Stimulated activated CD4-positive, alpha-beta T cell treated with anti-CD3 and anti-CD28 coated beads, Interleukin-1b, Interleukin-23, amount 100 ng/mL, for 4 hours (primary cell): ENCODE measurements around the gene PRUNE1.

Source experiments
- DNase-seq, 2 donors: peaks; one replicate each; pipeline ENCODE4 v3.0.0-alpha.2; 2020; ENCODE audit warnings: low read depth in 2 of 2

PRUNE1 gene

GRCh38 chr1:151050051-151050688 lies 41.9 kb downstream of the PRUNE1 start:
- DNase-seq = no peak

- DNase-seq = no peak
These were observed 43.2 kb downstream of the PRUNE1 start for GRCh38 chr1:151051356-151052009.

GRCh38 chr1:151054971-151055547 lies 46.8 kb downstream of the PRUNE1 start:
- DNase-seq = no peak

GRCh38 chr1:151055581-151055980 lies 47.3 kb downstream of the PRUNE1 start:
- no peak for DNase-seq

GRCh38 chr1:151056149-151056548 lies 47.9 kb downstream of the PRUNE1 start:
- DNase-seq = no peak

GRCh38 chr1:151058692-151059091 lies 50.4 kb downstream of the PRUNE1 start:
- no peak for DNase-seq

GRCh38 chr1:151059109-151060006 lies 51.1 kb downstream of the PRUNE1 start, which contains the start of gene CDC42SE1:
Gene CDC42SE1 (minus strand): TSS chr1:151059622. CDS start chr1:151055730, 3,892 bp downstream.
- peak; percentile 68 to 79 for DNase-seq

GRCh38 chr1:151060007-151060656 lies 51.9 kb downstream of the PRUNE1 start, which contains the start of gene MLLT11:
Gene MLLT11 (plus strand): TSS chr1:151060397. CDS start chr1:151067225, 6,828 bp downstream.
- no peak for DNase-seq

- DNase-seq = no peak
These were observed 52.6 kb downstream of the PRUNE1 start for GRCh38 chr1:151060657-151061421.

GRCh38 chr1:151061704-151062103 lies 53.5 kb downstream of the PRUNE1 start:
- DNase-seq = no peak

GRCh38 chr1:151062741-151063371 lies 54.6 kb downstream of the PRUNE1 start:
- DNase-seq = no peak

GRCh38 chr1:151065089-151065645 lies 56.9 kb downstream of the PRUNE1 start:
- DNase-seq = no peak

- no peak for DNase-seq
These were observed 58.9 kb downstream of the PRUNE1 start for GRCh38 chr1:151067185-151067584.

- DNase-seq = no peak
These were observed 60.8 kb downstream of the PRUNE1 start for GRCh38 chr1:151069103-151069486.

GRCh38 chr1:151070474-151071276 lies 62.4 kb downstream of the PRUNE1 start, which contains the start of gene GABPB2:
Gene GABPB2 (plus strand): TSS chr1:151070761. CDS start chr1:151088190, 17,429 bp downstream.
- peak; percentile 73 to 86 for DNase-seq

- DNase-seq = no peak
These were observed 64.0 kb downstream of the PRUNE1 start for GRCh38 chr1:151072224-151072623.
